Endothelial cell of umbilical vein (primary cell): ENCODE measurements around the gene LDLRAD4. TPM values are rescaled to one million over a fixed set of nuclear protein-coding genes. Genes with fewer than 3 reads are reported as not detected.

Experiments
- BruUV-seq: library from RNA; stranded (reverse); fragments of 400-500 nt; replicated peaks from 2 replicates; lab custom pipeline; 2021; lab: Mats Ljungman, UMichigan
- CTCF ChIA-PET: fragments of 300-600, 350-600 bp; sonication (Branson Sonifier 250); formaldehyde crosslinking; loops from one replicate; lab custom pipeline; 2021; ENCODE audit warnings: antibody characterized with exemption, inconsistent platforms; lab: Charles Lee
- POLR2A ChIA-PET: fragments of 300-600, 350-600 bp; sonication (Branson Sonifier 250); formaldehyde crosslinking; loops from one replicate; lab custom pipeline; 2021; ENCODE audit warnings: antibody characterized with exemption, inconsistent platforms; lab: Charles Lee
- DNase-seq: peaks from one replicate; pipeline ENCODE4 v3.0.0-alpha.2; 2011; ENCODE audit warnings: low read depth, low spot score
- FAIRE-seq: peaks from 2 replicates; lab custom pipeline; 2011; peaks lifted over from hg19 to GRCh38; lab: Jason Lieb, UNC
- H2AFZ ChIP-seq: 2 replicates; pipeline ENCODE4 v1.6.0; 2012; ENCODE audit warnings: low read depth, low read length, control low read depth, inconsistent platforms
- H3K27ac ChIP-seq: 2 replicates; pipeline ENCODE4 v1.5.1; 2011; ENCODE audit warnings: low read depth, mild to moderate bottlenecking, control low read depth, low read length, moderate library complexity; ENCODE audit not compliant: insufficient read depth
- H3K27me3 ChIP-seq, 2 experiments: 2 replicates each; pipeline versions ENCODE4 v1.6.0 to v1.6.1; 2011; ENCODE audit warnings: low read length in 2 of 2, mixed read lengths in 1 of 2; ENCODE audit not compliant: control insufficient read depth in 2 of 2, insufficient read depth in 2 of 2
- H3K36me3 ChIP-seq, 2 experiments: 2 replicates in 1 of 2; 3 replicates in 1 of 2; pipeline ENCODE4 v1.5.1; 2011; ENCODE audit warnings: low read length in 2 of 2, mild to moderate bottlenecking in 1 of 2, moderate library complexity in 1 of 2; ENCODE audit not compliant: control insufficient read depth in 2 of 2, insufficient read depth in 2 of 2; ENCODE audit errors: extremely low read depth in 1 of 2
- H3K4me1 ChIP-seq: 3 replicates; pipeline ENCODE4 v1.5.1; 2011; ENCODE audit warnings: mild to moderate bottlenecking, low read length; ENCODE audit not compliant: control insufficient read depth, insufficient read depth; ENCODE audit errors: extremely low read depth
- H3K4me2 ChIP-seq: 2 replicates; pipeline ENCODE4 v1.6.1; 2011; ENCODE audit warnings: low read length, control low read depth, mixed read lengths; ENCODE audit not compliant: insufficient read depth
- H3K4me3 ChIP-seq, 3 experiments: fragments of 200-600 bp in 1 of 3; sonication (generic), shearing (Covaris generic) in 1 of 3; replicated peaks in 1 of 3; 2 replicates each; pipeline ENCODE4 v1.5.1; 2011 to 2016; ENCODE audit warnings: control low read depth in 3 of 3, low read length in 3 of 3, mild to moderate bottlenecking in 2 of 3, inconsistent platforms in 1 of 3, low read depth in 1 of 3, moderate library complexity in 1 of 3; ENCODE audit not compliant: insufficient read depth in 1 of 3
- H3K79me2 ChIP-seq: 2 replicates; pipeline ENCODE4 v1.6.0; 2012; ENCODE audit warnings: low read length, inconsistent platforms; ENCODE audit not compliant: control insufficient read depth, insufficient read depth
- H3K9ac ChIP-seq: replicated peaks from 2 replicates; pipeline ENCODE3; 2011; ENCODE audit warnings: low read length, control low read depth; ENCODE audit not compliant: insufficient read depth; ENCODE audit errors: extremely low read depth
- H3K9me1 ChIP-seq: replicated peaks from 3 replicates; pipeline ENCODE4 v1.6.0; 2011; ENCODE audit warnings: mild to moderate bottlenecking, low read length; ENCODE audit not compliant: control insufficient read depth, insufficient read depth; ENCODE audit errors: extremely low read depth
- H3K9me3 ChIP-seq: replicated peaks from 2 replicates; pipeline ENCODE4 v1.5.1; 2012; ENCODE audit warnings: low read length, inconsistent platforms; ENCODE audit not compliant: control insufficient read depth, insufficient read depth
- H4K20me1 ChIP-seq: replicated peaks from 2 replicates; pipeline ENCODE3; 2011; ENCODE audit warnings: mild to moderate bottlenecking, low read length; ENCODE audit not compliant: control insufficient read depth, insufficient read depth; ENCODE audit errors: extremely low read depth
- FOS ChIP-seq: IDR thresholded peaks from 2 replicates; pipeline ENCODE4 v1.6.1; 2011; ENCODE audit warnings: mild to moderate bottlenecking, low read length, moderate library complexity, borderline replicate concordance; ENCODE audit not compliant: insufficient read depth
- GATA2 ChIP-seq: IDR thresholded peaks from 2 replicates; pipeline ENCODE4 v1.7.0; 2011; ENCODE audit warnings: low read depth, mild to moderate bottlenecking, moderate library complexity, mixed read lengths, low read length; ENCODE audit not compliant: insufficient read length, insufficient read depth
- JUN ChIP-seq: IDR thresholded peaks from 2 replicates; pipeline ENCODE4 v1.6.1; 2011; ENCODE audit warnings: borderline replicate concordance, low read depth; ENCODE audit not compliant: insufficient read length, insufficient read depth
- MYC ChIP-seq: IDR thresholded peaks from one replicate; pipeline ENCODE4 v1.6.1; 2011; ENCODE audit warnings: mild to moderate bottlenecking, low read depth, low read length
- POLR2A ChIP-seq: IDR thresholded peaks from 2 replicates; pipeline ENCODE4 v1.6.1; 2012; ENCODE audit warnings: low read depth, mild to moderate bottlenecking, control low read depth, low read length
- POLR2AphosphoS5 ChIP-seq: IDR thresholded peaks from 2 replicates; pipeline ENCODE4 v1.6.1; 2012; ENCODE audit warnings: low read depth, mild to moderate bottlenecking, control low read depth, low read length, moderate library complexity; ENCODE audit not compliant: insufficient read depth
- dilution Hi-C: fragments of 300-500 bp; cut with MboI; formaldehyde crosslinking; loops from one replicate; pipeline ENCODE4 v1.15.0; 2019; ENCODE audit warnings: low sequenced_read_pairs; ENCODE audit not compliant: extremely low pct_ligation_motif_present
- intact Hi-C: fragments of 100-400 bp; cut with micrococcal nuclease; formaldehyde crosslinking; loops from one replicate; pipeline ENCODE4 v1.10.0; 2022
- polyA plus RNA-seq, 4 experiments: library from polyadenylated mRNA; depleted of rRNA in 3 of 4; stranded (reverse) in 3 of 4; unstranded in 1 of 4; fragments of >200 nt; gene quantifications; 2 replicates each; pipeline versions ENCODE4 v1.2.1 to v1.2.3, GENCODE V29; 2011 to 2012; ENCODE audit warnings: missing spikeins in 1 of 4
- total RNA-seq: library from RNA; stranded (reverse); gene quantifications from 2 replicates; pipeline ENCODE4 v1.2.3, GENCODE V29; 2021
- TF ChIP-seq, protein P1 (sequence below), 2 donors: IDR thresholded peaks; 1 replicate in 1 of 2; 2 replicates in 1 of 2; pipeline ENCODE4 v1.5.1; 2011; ENCODE audit warnings: low read length in 2 of 2, mild to moderate bottlenecking in 2 of 2, moderate library complexity in 2 of 2, control low read depth in 1 of 2, inconsistent platforms in 1 of 2, low read depth in 1 of 2; ENCODE audit not compliant: insufficient read depth in 1 of 2; ENCODE audit errors: extremely low read depth in 1 of 2
- TF ChIP-seq, protein P2 (sequence below): IDR thresholded peaks from 2 replicates; pipeline ENCODE4 v1.6.1; 2011; ENCODE audit not compliant: insufficient read depth, insufficient read length

Gene LDLRAD4
- total and polyA plus RNA-seq, 2 donors (not counting 3 experiments of a cell fraction or from before 2014, with no cell fraction given) = 5.2 to 6.5 TPM

- Histone ChIP-seq H3K27me3 (no peaks in the 10 kb centered on the region), H3K4me3 (peak overlapping the region in 1 of 3 experiments; percentile 49), H3K4me1 (peaks cover 31% of the 10 kb centered on the region), H3K9me1 (no peaks in the 10 kb centered on the region), H3K27ac (peak overlapping the region; percentile 94), H3K4me2 (peak overlapping the region; percentile 80), H3K79me2 (no peaks in the 10 kb centered on the region), H3K36me3 (no peaks in the 10 kb centered on the region), H2AFZ (peak overlapping the region; percentile 70), H3K9ac (peak overlapping the region; percentile 90), H3K9me3 (no peaks in the 10 kb centered on the region), H4K20me1 (no peaks in the 10 kb centered on the region)
- ChIA-PET POLR2A (no interaction called here), CTCF (interaction anchor here (0.9 to 1.7 kb wide), 5 partner anchors 9 to 166 kb away, joined by 3 to 5 read pairs (median 3); no protein-coding TSS in a partner anchor)
- DNase-seq (peak; percentile 71), FAIRE-seq (peak; percentile 70)
- no peak for TF ChIP-seq MYC
- TF ChIP-seq GATA2 = no peak
- no peak for TF ChIP-seq POLR2AphosphoS5
- no peak for TF ChIP-seq FOS
- dilution Hi-C loops = no loop called here
- TSS peak; percentile 92 for BruUV-seq
- intact Hi-C loops = loop anchor here (1.0 to 5.0 kb wide), 6 partner anchors 54 to 419 kb away; no protein-coding TSS in a partner anchor
Observed at GRCh38 chr18:13381944-13382365, 163.4 kb downstream of the LDLRAD4 start.

GRCh38 chr18:13382366-13382953 lies 163.9 kb downstream of the LDLRAD4 start:
- peak overlapping the region; percentile 70 for H2AFZ ChIP-seq
- POLR2A ChIA-PET = no interaction called here

More at GRCh38 chr18:13382366-13382953, 163.9 kb downstream of the LDLRAD4 start:
- TSS peak; percentile 62 for BruUV-seq
- dilution Hi-C loops (no loop called here), intact Hi-C loops (loop anchor here (1.0 to 5.0 kb wide), 5 partner anchors 54 to 166 kb away; no protein-coding TSS in a partner anchor)
- H3K27me3 ChIP-seq = no peaks in the 10 kb centered on the region
- H3K4me2 ChIP-seq = peak overlapping the region; percentile 80
- H3K9me1 ChIP-seq = no peaks in the 10 kb centered on the region
- H3K4me3 ChIP-seq = peak overlapping the region in 1 of 3 experiments; percentile 49
- TF ChIP-seq JUN (peak; percentile 36), POLR2A (no peak), GATA2 (no peak), POLR2AphosphoS5 (no peak)
- TF ChIP-seq, protein P1, sequence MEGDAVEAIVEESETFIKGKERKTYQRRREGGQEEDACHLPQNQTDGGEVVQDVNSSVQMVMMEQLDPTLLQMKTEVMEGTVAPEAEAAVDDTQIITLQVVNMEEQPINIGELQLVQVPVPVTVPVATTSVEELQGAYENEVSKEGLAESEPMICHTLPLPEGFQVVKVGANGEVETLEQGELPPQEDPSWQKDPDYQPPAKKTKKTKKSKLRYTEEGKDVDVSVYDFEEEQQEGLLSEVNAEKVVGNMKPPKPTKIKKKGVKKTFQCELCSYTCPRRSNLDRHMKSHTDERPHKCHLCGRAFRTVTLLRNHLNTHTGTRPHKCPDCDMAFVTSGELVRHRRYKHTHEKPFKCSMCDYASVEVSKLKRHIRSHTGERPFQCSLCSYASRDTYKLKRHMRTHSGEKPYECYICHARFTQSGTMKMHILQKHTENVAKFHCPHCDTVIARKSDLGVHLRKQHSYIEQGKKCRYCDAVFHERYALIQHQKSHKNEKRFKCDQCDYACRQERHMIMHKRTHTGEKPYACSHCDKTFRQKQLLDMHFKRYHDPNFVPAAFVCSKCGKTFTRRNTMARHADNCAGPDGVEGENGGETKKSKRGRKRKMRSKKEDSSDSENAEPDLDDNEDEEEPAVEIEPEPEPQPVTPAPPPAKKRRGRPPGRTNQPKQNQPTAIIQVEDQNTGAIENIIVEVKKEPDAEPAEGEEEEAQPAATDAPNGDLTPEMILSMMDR (IDR thresholded peaks at IDR 0.05; ENCODE audit: extremely low read depth in 1 of 2, insufficient read depth in 1 of 2, low read depth in 1 of 2, low read length in 2 of 2) = no peak
- TF ChIP-seq, protein P2, sequence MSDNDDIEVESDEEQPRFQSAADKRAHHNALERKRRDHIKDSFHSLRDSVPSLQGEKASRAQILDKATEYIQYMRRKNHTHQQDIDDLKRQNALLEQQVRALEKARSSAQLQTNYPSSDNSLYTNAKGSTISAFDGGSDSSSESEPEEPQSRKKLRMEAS = peak; percentile 50
- no peaks in the 10 kb centered on the region for H3K9me3 ChIP-seq
- H3K36me3 ChIP-seq = no peaks in the 10 kb centered on the region
- peaks cover 31% of the 10 kb centered on the region for H3K4me1 ChIP-seq
- H3K9ac ChIP-seq = peak overlapping the region; percentile 90
- DNase-seq (peak; percentile 94), FAIRE-seq (no peak)
- no peaks in the 10 kb centered on the region for H4K20me1 ChIP-seq
- H3K79me2 ChIP-seq = no peaks in the 10 kb centered on the region
- CTCF ChIA-PET = interaction anchor here (0.9 to 1.7 kb wide), 4 partner anchors 9 to 166 kb away, joined by 3 to 5 read pairs (median 4); no protein-coding TSS in a partner anchor
- H3K27ac ChIP-seq = peak overlapping the region; percentile 94
